HuH-7 (cell line): ENCODE results near the gene UBE2I.
"Not testable (repeated sequence)": the region's sequence is repeated elsewhere in the genome, so short reads cannot be mapped to it uniquely, and the experiment has no call there.

Experiments
- DNase-seq: peaks from one replicate; pipeline ENCODE4 v3.0.0; 2011; ENCODE audit warnings: low spot score

The UBE2I gene

DNA sequence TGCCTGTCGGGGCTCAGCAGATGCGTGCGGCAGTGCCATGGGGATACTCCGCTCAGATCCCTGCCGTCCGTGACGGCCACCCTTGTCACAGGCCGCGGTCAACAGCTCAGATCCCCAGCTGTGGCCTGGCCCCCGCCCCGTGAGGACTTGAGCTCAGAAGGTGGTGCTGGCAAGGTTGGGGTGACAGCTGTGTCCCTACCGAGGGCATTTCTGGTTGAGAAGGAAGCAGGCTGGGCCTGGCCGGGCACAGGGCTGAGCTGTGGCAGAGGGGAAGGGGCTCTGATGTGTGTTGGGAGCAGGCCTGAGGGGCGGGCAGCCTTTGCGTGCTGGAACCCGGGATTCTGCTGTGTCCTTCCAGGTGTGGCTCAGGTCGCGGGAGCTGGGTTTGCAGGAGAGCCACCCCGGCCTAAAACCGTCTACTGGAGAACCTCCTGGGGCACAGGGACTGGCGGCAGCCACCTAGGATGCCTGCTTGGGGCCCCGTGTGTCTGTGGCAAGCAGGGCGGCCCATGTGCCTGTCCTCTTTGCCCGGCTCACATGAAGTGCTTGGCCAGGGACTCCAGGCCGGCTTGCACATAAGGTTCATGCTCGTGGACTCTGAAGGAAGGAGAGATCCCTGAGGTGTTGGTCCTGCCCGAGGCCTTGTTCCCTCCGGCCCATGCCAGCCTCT lies 5.1 kb downstream of the UBE2I start:
- DNase-seq: no peak

DNA sequence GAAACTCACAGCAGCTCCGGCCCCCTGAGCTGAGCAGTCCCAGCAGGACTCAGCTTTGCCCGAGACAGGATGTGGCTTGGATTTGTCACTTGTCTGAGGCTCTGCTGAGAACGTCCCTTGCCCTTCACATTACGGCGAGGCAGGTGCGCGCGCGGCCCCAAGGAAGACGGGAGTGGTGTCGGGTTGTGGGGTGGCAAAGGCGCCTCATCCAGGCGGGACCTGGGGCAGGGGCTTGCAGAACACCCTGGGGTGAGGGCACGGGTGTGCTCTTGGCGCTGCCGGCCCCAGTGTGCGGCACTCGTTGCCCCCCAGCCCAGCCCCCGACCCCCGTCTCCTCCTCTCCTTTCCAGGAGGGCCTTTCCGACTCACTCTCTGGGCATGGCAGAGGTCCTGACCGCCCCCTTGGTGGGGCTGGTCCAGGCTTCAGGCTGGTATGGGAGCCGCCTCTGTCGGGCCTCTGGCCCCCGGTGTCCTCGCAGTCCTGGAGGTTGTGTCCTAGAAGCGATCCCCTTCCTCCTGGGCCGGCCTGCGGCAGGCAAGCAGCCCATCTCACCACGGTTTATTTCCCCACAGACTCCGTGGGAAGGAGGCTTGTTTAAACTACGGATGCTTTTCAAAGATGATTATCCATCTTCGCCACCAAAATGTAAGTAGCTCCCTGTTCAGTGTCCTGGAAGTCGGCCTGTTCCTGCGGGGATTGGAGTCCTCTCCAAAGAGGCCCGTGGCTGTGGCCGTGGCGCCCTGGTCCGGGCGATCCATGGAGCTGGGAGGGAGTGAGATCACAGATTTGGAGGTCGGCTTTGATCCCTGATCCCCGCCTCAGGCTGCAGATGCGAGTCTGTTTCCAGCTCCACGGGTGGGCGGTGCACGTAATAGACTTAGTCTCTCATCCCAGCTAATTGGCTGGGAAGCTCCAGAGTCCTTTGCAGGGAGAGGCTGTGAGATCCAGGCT lies 5.9 kb downstream of the UBE2I start:
- no peak for DNase-seq

GRCh38 chr16:1316033-1316405 lies 6.6 kb downstream of the UBE2I start:
- DNase-seq: no peak

DNA sequence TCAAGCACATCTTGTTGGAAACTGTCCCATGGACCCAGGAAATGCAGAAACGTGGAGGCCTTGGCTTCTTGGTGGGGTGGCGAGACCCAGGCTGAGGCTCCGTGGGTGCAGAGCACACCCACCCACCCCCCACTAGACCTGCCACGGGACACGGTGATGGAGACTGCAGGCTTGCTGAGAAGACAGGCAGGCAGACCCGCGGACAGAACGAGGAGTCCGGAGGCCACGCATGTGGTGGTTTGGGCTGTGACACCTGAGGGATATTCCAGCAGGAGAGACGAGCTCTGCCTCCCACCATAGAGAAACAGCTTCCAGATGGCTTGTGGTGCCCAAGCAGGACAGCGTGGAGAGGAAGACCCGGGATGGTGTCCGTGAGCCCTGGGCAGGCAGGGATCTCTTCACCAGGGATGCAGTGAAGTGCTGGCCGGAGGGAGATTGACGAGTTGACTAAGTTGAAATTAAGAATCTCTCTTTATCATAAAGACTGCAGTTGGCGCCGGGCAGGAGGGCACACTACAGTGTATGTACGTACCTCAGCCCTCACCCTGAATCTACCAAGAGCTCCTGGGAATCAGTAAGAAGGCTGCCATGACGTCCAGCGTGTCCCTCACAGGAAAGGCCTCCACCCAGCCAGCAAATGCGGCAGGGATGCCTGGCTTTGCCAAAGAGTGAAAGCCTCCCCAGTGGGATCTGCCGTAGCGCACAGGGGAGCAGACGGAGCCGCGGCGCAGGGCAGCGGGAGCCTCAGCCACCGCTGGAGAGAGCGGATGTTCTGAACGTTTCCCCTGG lies 8.2 kb downstream of the UBE2I start:
- DNase-seq: no peak

GRCh38 chr16:1318268-1318545 lies 8.8 kb downstream of the UBE2I start:
- DNase-seq: no peak

GRCh38 chr16:1319041-1319440 lies 9.6 kb downstream of the UBE2I start:
- no peak for DNase-seq

GRCh38 chr16:1320097-1320496 lies 10.7 kb downstream of the UBE2I start:
- no peak for DNase-seq

- DNase-seq: no peak
These were observed 11.3 kb downstream of the UBE2I start for GRCh38 chr16:1320658-1321240.

DNA sequence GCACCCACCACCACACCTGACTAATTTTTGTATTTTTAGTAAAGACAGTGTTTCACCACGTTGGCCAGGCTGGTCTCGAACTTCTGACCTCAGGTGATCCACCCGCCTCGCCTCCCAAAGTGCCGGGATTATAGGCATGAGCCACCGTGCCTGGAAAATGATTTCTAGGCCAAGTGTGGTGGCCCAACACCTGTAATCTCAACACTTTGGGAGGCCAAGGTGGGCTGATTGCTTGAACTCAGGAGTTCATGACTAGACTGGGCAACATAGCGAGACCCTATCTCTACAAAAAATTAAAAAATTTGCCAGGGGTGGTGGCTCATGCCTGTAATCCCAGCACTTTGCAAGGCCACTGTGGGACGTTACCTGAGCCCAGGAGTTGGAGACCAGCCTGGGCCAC lies 13.0 kb downstream of the UBE2I start:
- no peak for DNase-seq

- DNase-seq: no peak
These were observed 14.1 kb downstream of the UBE2I start for GRCh38 chr16:1323296-1324239.

DNA sequence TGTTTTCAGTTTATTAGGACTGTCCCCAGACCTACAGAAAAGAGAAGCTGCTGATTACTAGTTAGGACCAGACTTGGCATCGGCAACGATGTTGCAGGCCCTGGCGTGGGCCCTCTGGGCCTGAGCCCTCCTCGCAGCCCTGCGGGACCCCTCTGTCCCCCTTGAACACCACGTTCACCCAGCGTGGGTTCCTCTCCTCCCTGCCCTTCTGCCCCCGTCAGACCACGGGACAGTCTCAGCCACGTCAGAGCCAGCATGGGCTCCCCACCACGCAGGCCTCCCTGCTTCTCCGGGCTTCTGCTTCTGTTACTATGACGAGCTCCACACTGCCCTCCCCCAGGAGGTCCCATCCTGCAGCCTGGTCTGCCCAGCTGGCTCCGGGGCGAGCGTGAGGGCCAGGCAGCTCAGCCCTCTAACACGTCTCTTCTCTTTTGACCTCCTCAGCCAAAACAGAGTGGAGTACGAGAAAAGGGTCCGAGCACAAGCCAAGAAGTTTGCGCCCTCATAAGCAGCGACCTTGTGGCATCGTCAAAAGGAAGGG lies 14.9 kb downstream of the UBE2I start:
- no peak for DNase-seq

GRCh38 chr16:1325261-1325660 lies 15.8 kb downstream of the UBE2I start:
- no peak for DNase-seq

DNA sequence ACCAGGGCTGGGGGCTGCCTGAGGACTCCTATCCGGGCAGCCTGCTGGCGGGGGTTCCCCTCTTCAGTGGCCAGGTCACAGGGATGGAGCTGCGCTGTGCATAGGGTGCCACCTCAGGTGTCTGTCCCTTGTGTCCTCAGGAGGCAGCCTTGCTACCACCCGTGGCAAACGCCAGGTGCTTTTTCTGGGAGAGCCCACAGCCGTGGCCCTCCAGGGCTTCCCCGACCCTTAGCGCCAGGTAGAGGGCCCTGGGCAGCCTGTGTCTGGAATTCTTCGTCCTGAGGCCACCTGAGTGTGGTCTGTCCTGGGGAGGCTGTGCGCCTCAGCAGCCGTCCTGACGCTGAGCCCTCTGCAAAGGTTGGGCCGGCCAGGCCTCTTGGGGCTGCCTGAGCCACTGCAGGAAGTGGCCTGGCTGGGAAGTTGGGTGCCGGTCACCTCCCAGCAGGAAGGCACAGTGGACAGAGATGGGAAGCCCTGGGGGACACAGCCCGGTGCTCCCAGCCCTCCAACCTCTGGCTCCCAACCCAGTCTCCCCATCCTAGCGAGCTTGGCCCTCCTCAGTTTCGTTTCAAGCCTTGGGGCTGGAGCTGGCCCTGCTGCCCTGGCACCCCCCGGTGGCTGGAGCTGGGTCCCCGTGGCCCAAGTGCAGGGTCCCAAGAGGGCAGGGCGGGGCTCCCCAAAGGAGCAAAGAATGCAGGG lies 16.4 kb downstream of the UBE2I start:
- DNase-seq: no peak

GRCh38 chr16:1326391-1326790 lies 17.0 kb downstream of the UBE2I start:
- DNase-seq: no peak

- DNase-seq: no peak
These were observed 17.6 kb downstream of the UBE2I start for GRCh38 chr16:1326946-1327618.

- no peak for DNase-seq
These were observed 18.1 kb downstream of the UBE2I start for GRCh38 chr16:1327619-1327947.

- DNase-seq: not testable (repeated sequence)
These were observed 18.7 kb downstream of the UBE2I start for GRCh38 chr16:1328136-1328535.

DNA sequence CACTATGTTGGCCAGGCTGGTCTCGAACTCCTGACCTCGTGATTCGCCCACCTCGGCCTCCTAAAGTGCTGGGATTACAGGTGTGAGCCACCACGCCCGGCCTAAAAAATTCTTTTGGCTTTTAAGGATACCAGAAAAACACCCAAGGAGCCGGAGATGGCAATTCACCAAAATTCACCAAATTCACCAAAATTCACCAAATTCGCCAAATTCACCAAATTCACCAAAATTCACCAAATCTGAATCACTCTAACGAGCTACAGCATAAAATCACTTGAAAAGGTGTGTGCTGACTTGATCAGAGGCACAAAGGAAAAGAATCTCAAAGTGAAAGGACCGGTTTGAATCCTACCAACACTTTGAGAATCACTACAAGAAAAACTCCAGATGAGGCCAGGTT lies 19.5 kb downstream of the UBE2I start:
- DNase-seq: not testable (repeated sequence)

- no peak for DNase-seq
These were observed 21.0 kb downstream of the UBE2I start for GRCh38 chr16:1330260-1330914.
